Measurements from ENCODE around the gene PNKP. TPM values are rescaled to one million over a fixed set of nuclear protein-coding genes. Genes with fewer than 3 reads are reported as not detected.
A peak's percentile ranks its signal among the peaks of the same experiment; 100 is the strongest.

PNKP gene
- total and polyA plus RNA-seq, 7 donors: 16.7 to 31.9 (median 21.7) TPM

- no peaks in the 10 kb centered on the region for H3K27me3 ChIP-seq (ENCODE audit: insufficient read depth in 3 of 3, low read length in 2 of 3)
- H3K27ac ChIP-seq: no peak overlapping the region
- 88 to 90% (median 89%) methylated on average over 10 of the region's 10 CpGs for WGBS, 3 donors
- H3K36me3 ChIP-seq (ENCODE audit: insufficient read depth in 1 of 2, low read depth in 1 of 2): peaks cover 14 to 70% of the 10 kb centered on the region in 2 donors
- H3K9me3 ChIP-seq: no peaks in the 10 kb centered on the region
- peaks cover 19% of the 10 kb centered on the region for H3K4me1 ChIP-seq
- no peak for TF ChIP-seq CTCF (IDR thresholded peaks at IDR 0.05)
- ATAC-seq (no peak), DNase-seq (peak in 1 of 2 donors; percentile 42)
- no peak overlapping the region for H3K4me3 ChIP-seq
- intact Hi-C loops (cut with DNase I): no loop called here
Measured at GRCh38 chr19:49880162-49880869, 12.9 kb upstream of the PNKP start.

- H3K27ac ChIP-seq: peak overlapping the region; percentile 12
Measured at GRCh38 chr19:49879243-49879963, 12.0 kb upstream of the PNKP start.

GRCh38 chr19:49878744-49879070, 11.3 kb upstream of the PNKP start:
- Histone ChIP-seq H3K36me3 (ENCODE audit: insufficient read depth in 1 of 2, low read depth in 1 of 2) (peaks cover 7 to 60% of the 10 kb centered on the region in 2 donors), H3K27ac (peak overlapping the region; percentile 92), H3K9me3 (no peaks in the 10 kb centered on the region), H3K4me1 (peaks cover 35% of the 10 kb centered on the region), H3K27me3 (ENCODE audit: insufficient read depth in 3 of 3, low read length in 2 of 3) (no peaks in the 10 kb centered on the region), H3K4me3 (peak overlapping the region; percentile 69)
- DNase-seq: peak in 1 of 2 donors; percentile 53
- intact Hi-C loops (cut with DNase I): loop anchor here in 1 of 2 donors (5.0 kb wide), 1 partner anchor 381 kb away; the partner anchor contains the start of gene RPS11
- 76 to 80% (median 79%) methylated on average over 9 of the region's 9 CpGs for WGBS, 3 donors
- TF ChIP-seq CTCF (IDR thresholded peaks at IDR 0.05): no peak
- no peak for ATAC-seq

More at GRCh38 chr19:49879243-49879963, 12.0 kb upstream of the PNKP start:
- Histone ChIP-seq H3K9me3 (no peaks in the 10 kb centered on the region), H3K4me1 (peaks cover 28% of the 10 kb centered on the region), H3K4me3 (peak overlapping the region; percentile 69), H3K27me3 (ENCODE audit: insufficient read depth in 3 of 3, low read length in 2 of 3) (no peaks in the 10 kb centered on the region), H3K36me3 (ENCODE audit: insufficient read depth in 1 of 2, low read depth in 1 of 2) (peaks cover 14 to 64% of the 10 kb centered on the region in 2 donors)
- TF ChIP-seq CTCF (IDR thresholded peaks at IDR 0.05): no peak
- intact Hi-C loops (cut with DNase I): loop anchor here in 1 of 2 donors (5.0 kb wide), 1 partner anchor 382 kb away; the partner anchor contains the start of gene RPS11
- DNase-seq (peak in 1 of 2 donors; percentile 54), ATAC-seq (no peak)
- WGBS, 3 donors: 91 to 93% (median 93%) methylated on average over 12 of the region's 12 CpGs

- ATAC-seq (peak; percentile 74 to 77 (median 74)), DNase-seq (peak; percentile 99)
- Histone ChIP-seq H3K36me3 (ENCODE audit: insufficient read depth in 1 of 2, low read depth in 1 of 2) (peaks cover 5 to 54% of the 10 kb centered on the region in 2 donors), H3K9me3 (no peaks in the 10 kb centered on the region), H3K4me3 (peak overlapping the region; percentile 69), H3K4me1 (peaks cover 35% of the 10 kb centered on the region), H3K27ac (peak overlapping the region; percentile 92), H3K27me3 (ENCODE audit: insufficient read depth in 3 of 3, low read length in 2 of 3) (no peaks in the 10 kb centered on the region)
- intact Hi-C loops (cut with DNase I): loop anchor here in 1 of 2 donors (5.0 kb wide), 1 partner anchor 381 kb away; the partner anchor contains the start of gene RPS11
- TF ChIP-seq CTCF (IDR thresholded peaks at IDR 0.05): no peak
- WGBS, 3 donors: 6 to 10% (median 8%) methylated on average over 33 to 41 of the region's 41 CpGs
Measured at GRCh38 chr19:49877879-49878743, 10.7 kb upstream of the PNKP start.

All from psoas muscle (tissue), 8 donors.